PC-9 (cell line): ENCODE results near the gene PLXDC1. TPM values are rescaled to one million over a fixed set of nuclear protein-coding genes. Genes with fewer than 3 reads are reported as not detected.
"Not testable (repeated sequence)": the region's sequence is repeated elsewhere in the genome, so short reads cannot be mapped to it uniquely, and the experiment has no call there.

Experiments
- BruUV-seq: library from RNA; stranded (reverse); fragments of 400-500 nt; replicated peaks from 2 replicates; lab custom pipeline; 2021; lab: Mats Ljungman, UMichigan
- CTCF ChIA-PET: fragments of 300-600 bp; sonication (Branson Sonifier 250); formaldehyde crosslinking; loops from one replicate; lab custom pipeline; 2022; ENCODE audit warnings: antibody characterized with exemption; lab: Charles Lee
- POLR2A ChIA-PET: fragments of 300-600 bp; sonication (Branson Sonifier 250); formaldehyde crosslinking; loops from one replicate; lab custom pipeline; 2022; ENCODE audit warnings: antibody characterized with exemption; ENCODE audit not compliant: unreplicated experiment; lab: Charles Lee
- DNase-seq, 2 experiments: peaks; one replicate each; pipeline versions ENCODE4 v3.0.0 to v3.0.0-alpha.2; 2015 to 2022; ENCODE audit warnings: mixed read lengths in 1 of 2
- H2AFZ ChIP-seq: fragments of 200-600 bp; sonication (generic); 2 replicates; pipeline ENCODE4 v1.8.1; 2017; ENCODE audit warnings: antibody characterized with exemption
- H3F3A ChIP-seq: fragments of 200-600 bp; sonication (generic); 2 replicates; pipeline ENCODE4 v1.8.1; 2017; ENCODE audit warnings: antibody characterized with exemption, mild to moderate bottlenecking, low read depth; ENCODE audit not compliant: insufficient read depth
- H3K27ac ChIP-seq: fragments of 200-600 bp; sonication (generic); 2 replicates; pipeline ENCODE4 v1.6.1; 2016; ENCODE audit warnings: mixed run types
- H3K27me3 ChIP-seq: fragments of 200-600 bp; sonication (generic); 2 replicates; pipeline ENCODE4 v1.6.1; 2016; ENCODE audit warnings: low read depth, mixed run types; ENCODE audit not compliant: insufficient read depth
- H3K36me3 ChIP-seq: fragments of 200-600 bp; sonication (generic); 2 replicates; pipeline ENCODE4 v1.6.1; 2016; ENCODE audit warnings: low read depth, mixed run types
- H3K4me1 ChIP-seq: fragments of 200-600 bp; sonication (generic); replicated peaks from 2 replicates; pipeline ENCODE4 v1.6.1; 2016; ENCODE audit warnings: mixed run types; ENCODE audit not compliant: insufficient read depth
- H3K4me2 ChIP-seq: fragments of 200-600 bp; sonication (generic); 2 replicates; pipeline ENCODE4 v1.6.1; 2017; ENCODE audit warnings: mixed run types
- H3K4me3 ChIP-seq: fragments of 200-600 bp; sonication (generic); 2 replicates; pipeline ENCODE4 v1.6.1; 2016; ENCODE audit warnings: mixed run types
- H3K79me2 ChIP-seq: fragments of 200-600 bp; sonication (generic); 2 replicates; pipeline ENCODE4 v1.6.1; 2017; ENCODE audit warnings: low read depth, mixed run types
- H3K9me2 ChIP-seq: fragments of 200-600 bp; sonication (generic); 2 replicates; pipeline ENCODE4 v1.8.1; 2017; ENCODE audit warnings: mild to moderate bottlenecking; ENCODE audit not compliant: insufficient read depth
- H3K9me3 ChIP-seq: fragments of 200-600 bp; sonication (generic); 2 replicates; pipeline ENCODE4 v1.8.1; 2016; ENCODE audit warnings: low read depth; ENCODE audit not compliant: insufficient read depth
- H4K20me1 ChIP-seq: fragments of 200-600 bp; sonication (generic); 2 replicates; pipeline ENCODE4 v1.8.1; 2017; ENCODE audit not compliant: insufficient read depth
- EZH2 ChIP-seq: fragments of 200-600 bp; sonication (generic); IDR thresholded peaks from 2 replicates; pipeline ENCODE4 v1.8.0; 2017; ENCODE audit warnings: antibody characterized with exemption, low read depth
- intact Hi-C: fragments of 100-400 bp; cut with micrococcal nuclease; formaldehyde crosslinking; loops from one replicate; pipeline ENCODE4 v1.10.0; 2022; ENCODE audit not compliant: unreplicated experiment
- total RNA-seq: library from RNA; stranded (reverse); gene quantifications from 2 replicates; pipeline ENCODE4 v1.2.3, GENCODE V29; 2021
- TF ChIP-seq, protein P1 (sequence below): fragments of 200-600 bp; sonication (generic); conservative IDR thresholded peaks from 2 replicates; pipeline ENCODE4 v1.6.1; 2017; ENCODE audit warnings: mixed run types, antibody characterized with exemption, mild to moderate bottlenecking, moderate library complexity

PLXDC1 gene
- total RNA-seq, 1 experiment from 2014 or later = 2.5 TPM

DNA sequence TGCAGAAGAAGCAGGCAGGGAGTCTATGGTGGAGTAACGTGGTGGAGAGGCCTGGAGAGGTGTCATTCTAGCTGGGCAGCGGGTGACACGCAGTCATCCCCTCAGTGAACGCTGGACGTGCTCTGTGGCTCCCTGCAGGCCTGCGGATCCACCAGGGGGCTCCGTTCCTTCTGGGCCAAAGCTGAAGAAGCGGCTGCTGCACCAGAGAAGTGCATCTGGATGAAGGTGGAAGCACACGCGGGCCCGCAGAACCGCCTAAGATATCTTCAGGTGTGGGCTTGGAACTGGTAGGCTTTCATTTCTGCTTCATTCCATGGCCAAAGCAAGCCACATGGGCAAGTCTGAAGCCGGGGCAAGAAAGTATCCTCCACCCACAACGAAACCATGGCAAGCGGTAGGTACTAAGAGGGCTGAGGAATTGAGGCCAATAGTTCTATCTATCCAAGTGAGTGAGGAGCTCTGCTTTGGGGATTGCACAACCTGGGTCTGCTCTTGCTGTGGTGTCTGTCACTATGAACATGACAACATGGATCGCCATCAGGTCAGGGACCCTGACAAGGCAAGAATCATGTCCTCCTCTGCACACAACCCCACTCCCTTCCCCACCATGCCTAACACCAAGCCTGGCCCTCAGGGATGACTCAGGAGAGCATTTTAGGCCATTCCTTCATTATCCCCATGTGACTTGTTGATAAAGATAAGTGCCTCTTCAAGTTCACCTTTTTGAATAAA lies 105.3 kb downstream of the PLXDC1 start:
- no peaks in the 10 kb centered on the region for H3K36me3 ChIP-seq
- H3K4me3 ChIP-seq = no peak overlapping the region
- no peaks in the 10 kb centered on the region for H3F3A ChIP-seq
- H4K20me1 ChIP-seq = no peaks in the 10 kb centered on the region
- no peaks in the 10 kb centered on the region for H3K79me2 ChIP-seq
- no peak for DNase-seq
- H3K9me2 ChIP-seq = no peaks in the 10 kb centered on the region
- H2AFZ ChIP-seq = no peak overlapping the region
- peaks cover 13% of the 10 kb centered on the region for H3K9me3 ChIP-seq
- H3K27me3 ChIP-seq = no peaks in the 10 kb centered on the region
- CTCF ChIA-PET = no interaction called here
- H3K4me1 ChIP-seq = no peaks in the 10 kb centered on the region
- no peak overlapping the region for H3K4me2 ChIP-seq
- intact Hi-C loops = no loop called here
- no peak overlapping the region for H3K27ac ChIP-seq
- POLR2A ChIA-PET = no interaction called here
- no peak for TF ChIP-seq EZH2
- TF ChIP-seq, protein P1, sequence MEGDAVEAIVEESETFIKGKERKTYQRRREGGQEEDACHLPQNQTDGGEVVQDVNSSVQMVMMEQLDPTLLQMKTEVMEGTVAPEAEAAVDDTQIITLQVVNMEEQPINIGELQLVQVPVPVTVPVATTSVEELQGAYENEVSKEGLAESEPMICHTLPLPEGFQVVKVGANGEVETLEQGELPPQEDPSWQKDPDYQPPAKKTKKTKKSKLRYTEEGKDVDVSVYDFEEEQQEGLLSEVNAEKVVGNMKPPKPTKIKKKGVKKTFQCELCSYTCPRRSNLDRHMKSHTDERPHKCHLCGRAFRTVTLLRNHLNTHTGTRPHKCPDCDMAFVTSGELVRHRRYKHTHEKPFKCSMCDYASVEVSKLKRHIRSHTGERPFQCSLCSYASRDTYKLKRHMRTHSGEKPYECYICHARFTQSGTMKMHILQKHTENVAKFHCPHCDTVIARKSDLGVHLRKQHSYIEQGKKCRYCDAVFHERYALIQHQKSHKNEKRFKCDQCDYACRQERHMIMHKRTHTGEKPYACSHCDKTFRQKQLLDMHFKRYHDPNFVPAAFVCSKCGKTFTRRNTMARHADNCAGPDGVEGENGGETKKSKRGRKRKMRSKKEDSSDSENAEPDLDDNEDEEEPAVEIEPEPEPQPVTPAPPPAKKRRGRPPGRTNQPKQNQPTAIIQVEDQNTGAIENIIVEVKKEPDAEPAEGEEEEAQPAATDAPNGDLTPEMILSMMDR = no peak
- no TSS peak for BruUV-seq

DNA sequence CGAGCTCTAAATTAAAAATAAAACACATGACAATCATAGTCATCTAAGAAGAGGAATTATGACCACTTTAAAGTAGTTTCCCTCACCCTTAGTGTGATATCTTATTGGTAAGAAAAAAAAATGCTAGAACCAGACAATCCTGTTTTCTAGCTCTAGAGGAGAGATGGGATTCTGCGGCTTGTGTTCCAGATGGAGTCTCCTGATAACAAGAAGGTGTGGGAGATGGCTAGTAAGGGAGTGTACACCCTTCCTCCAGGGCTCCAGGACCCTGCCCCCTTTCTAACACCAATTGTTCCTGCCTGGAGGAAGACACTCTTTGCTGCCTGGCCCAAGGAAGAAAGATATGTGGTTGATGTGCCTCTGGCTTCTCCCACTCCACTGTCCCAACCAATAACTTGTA lies 115.4 kb downstream of the PLXDC1 start:
- Histone ChIP-seq H4K20me1 (no peaks in the 10 kb centered on the region), H3K4me3 (0 out of 2 replicates have a peak overlapping the region, but pooled peaks have one; percentile 16), H3K27me3 (no peaks in the 10 kb centered on the region), H3K9me3 (no peaks in the 10 kb centered on the region), H2AFZ (no peak overlapping the region), H3F3A (peaks cover 3% of the 10 kb centered on the region), H3K79me2 (no peaks in the 10 kb centered on the region), H3K27ac (peak overlapping the region; percentile 38), H3K9me2 (no peaks in the 10 kb centered on the region), H3K4me2 (peak overlapping the region; percentile 66), H3K36me3 (no peaks in the 10 kb centered on the region), H3K4me1 (peaks cover 26% of the 10 kb centered on the region)
- ChIA-PET CTCF (interaction anchor here (1.5 kb wide), 1 partner anchor 53 kb away, joined by 8 read pairs; no protein-coding TSS in a partner anchor), POLR2A (interaction anchor here (0.6 to 0.7 kb wide), 2 partner anchors 65 to 216 kb away, joined by 4 to 5 read pairs; no protein-coding TSS in a partner anchor)
- intact Hi-C loops = loop anchor here (2.0 to 5.0 kb wide), 2 partner anchors 21 to 34 kb away; no protein-coding TSS in a partner anchor
- TF ChIP-seq, protein P1 = no peak
- no peak for TF ChIP-seq EZH2
- peak; percentile 68 to 89 for DNase-seq
- no TSS peak for BruUV-seq

DNA sequence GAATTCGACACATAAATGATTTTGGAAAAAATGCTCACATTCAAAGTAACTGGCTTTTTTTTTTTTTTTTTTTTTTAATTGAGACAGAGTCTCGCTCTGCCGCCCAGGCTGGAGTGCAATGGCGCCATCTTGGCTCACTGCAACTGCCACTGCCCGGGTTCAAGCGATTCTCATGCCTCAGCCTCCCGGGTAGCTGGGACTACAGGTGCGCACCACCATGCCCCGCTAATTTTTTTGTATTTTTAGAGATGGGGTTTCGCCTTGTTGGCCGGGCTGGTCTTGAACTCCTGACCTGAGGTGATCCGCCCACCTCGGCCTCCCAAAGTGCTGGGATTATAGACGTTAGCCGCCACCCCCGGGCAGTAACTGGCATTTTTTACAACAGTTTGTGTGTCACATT lies 115.9 kb downstream of the PLXDC1 start:
- H3K9me3 ChIP-seq, H3K27me3 ChIP-seq, H3F3A ChIP-seq, BruUV-seq, POLR2A ChIA-PET, H2AFZ ChIP-seq, H3K9me2 ChIP-seq, H3K27ac ChIP-seq, DNase-seq, H3K79me2 ChIP-seq, H3K4me3 ChIP-seq, H3K36me3 ChIP-seq, H4K20me1 ChIP-seq: not testable (repeated sequence)
- CTCF ChIA-PET = interaction anchor here (1.5 kb wide), 1 partner anchor 53 kb away, joined by 8 read pairs; no protein-coding TSS in a partner anchor
- H3K4me2 ChIP-seq = peak overlapping the region; percentile 66
- peaks cover 26% of the 10 kb centered on the region for H3K4me1 ChIP-seq
- intact Hi-C loops = loop anchor here (5.0 kb wide), 1 partner anchor 33 kb away; no protein-coding TSS in a partner anchor
